Sigmoid colon (tissue), 4 donors: ENCODE data around the gene CCNQ.

Experiments used
- EP300 ChIP-seq, 4 donors: sonication (generic); formaldehyde crosslinking; IDR thresholded peaks; one replicate each; pipeline ENCODE4 v1.6.1; 2017; ENCODE audit warnings: antibody characterized with exemption in 4 of 4
- POLR2AphosphoS5 ChIP-seq, 4 donors: sonication (generic); formaldehyde crosslinking; IDR thresholded peaks; one replicate each; pipeline ENCODE4 v1.6.1; 2017; ENCODE audit warnings: antibody characterized with exemption in 4 of 4
- TF ChIP-seq, protein P1 (sequence below), 4 experiments: fragments of 450-650 bp in 3 of 4; fragments of 200-600 bp in 1 of 4; IDR thresholded peaks; one replicate each; pipeline ENCODE4 v1.5.1; 2016 to 2019; ENCODE audit warnings: antibody characterized with exemption in 4 of 4, mild to moderate bottlenecking in 3 of 4, moderate library complexity in 2 of 4

DNA sequence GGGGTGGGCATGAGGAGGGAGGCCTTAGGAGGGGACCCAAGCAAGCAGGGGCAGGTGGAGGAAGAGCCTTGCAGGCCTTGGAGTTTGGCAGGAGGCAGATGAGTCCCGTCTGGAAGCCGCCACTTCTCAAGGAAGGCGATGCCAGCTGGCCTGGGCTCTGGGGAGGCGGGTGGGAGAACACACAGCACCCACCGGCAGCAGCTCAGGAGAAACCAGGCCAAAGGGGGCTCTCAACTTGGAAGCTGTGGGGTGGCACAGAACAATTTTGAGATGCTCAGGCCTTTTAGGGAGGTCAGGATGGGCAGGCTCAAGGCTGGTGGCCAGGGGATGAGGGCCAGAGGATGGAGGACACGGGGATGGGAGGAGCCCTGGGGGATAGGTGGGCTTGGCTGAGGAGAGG lies 36.4 kb upstream of the CCNQ start:
- TF ChIP-seq, protein P1, sequence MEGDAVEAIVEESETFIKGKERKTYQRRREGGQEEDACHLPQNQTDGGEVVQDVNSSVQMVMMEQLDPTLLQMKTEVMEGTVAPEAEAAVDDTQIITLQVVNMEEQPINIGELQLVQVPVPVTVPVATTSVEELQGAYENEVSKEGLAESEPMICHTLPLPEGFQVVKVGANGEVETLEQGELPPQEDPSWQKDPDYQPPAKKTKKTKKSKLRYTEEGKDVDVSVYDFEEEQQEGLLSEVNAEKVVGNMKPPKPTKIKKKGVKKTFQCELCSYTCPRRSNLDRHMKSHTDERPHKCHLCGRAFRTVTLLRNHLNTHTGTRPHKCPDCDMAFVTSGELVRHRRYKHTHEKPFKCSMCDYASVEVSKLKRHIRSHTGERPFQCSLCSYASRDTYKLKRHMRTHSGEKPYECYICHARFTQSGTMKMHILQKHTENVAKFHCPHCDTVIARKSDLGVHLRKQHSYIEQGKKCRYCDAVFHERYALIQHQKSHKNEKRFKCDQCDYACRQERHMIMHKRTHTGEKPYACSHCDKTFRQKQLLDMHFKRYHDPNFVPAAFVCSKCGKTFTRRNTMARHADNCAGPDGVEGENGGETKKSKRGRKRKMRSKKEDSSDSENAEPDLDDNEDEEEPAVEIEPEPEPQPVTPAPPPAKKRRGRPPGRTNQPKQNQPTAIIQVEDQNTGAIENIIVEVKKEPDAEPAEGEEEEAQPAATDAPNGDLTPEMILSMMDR (IDR thresholded peaks at IDR 0.05): no peak
- no peak for TF ChIP-seq POLR2AphosphoS5 (IDR thresholded peaks at IDR 0.05)
- TF ChIP-seq EP300 (IDR thresholded peaks at IDR 0.05): no peak
